HepG2 (cell line): ENCODE measurements around the gene SPSB2. TPM values are rescaled to one million over a fixed set of nuclear protein-coding genes. Genes with fewer than 3 reads are reported as not detected.
A peak's percentile ranks its signal among the peaks of the same experiment; 100 is the strongest.

Experiments
- AKAP8 ChIP-seq: sonication (generic); formaldehyde crosslinking; IDR thresholded peaks from 2 replicates; pipeline ENCODE4 v1.5.1; 2020; ENCODE audit warnings: mild to moderate bottlenecking, missing genetic modification reagents
- BHLHE40 ChIP-seq: IDR thresholded peaks from 2 replicates; pipeline ENCODE4 v1.6.1; 2011; ENCODE audit warnings: low read length, improper control_type of control experiment
- DNMT1 ChIP-seq: sonication (generic); formaldehyde crosslinking; IDR thresholded peaks from 2 replicates; pipeline ENCODE4 v1.5.1; 2020; ENCODE audit warnings: mild to moderate bottlenecking, missing genetic modification reagents
- FOXK1 ChIP-seq: sonication (generic); formaldehyde crosslinking; IDR thresholded peaks from 2 replicates; pipeline ENCODE4 v1.4.0; 2020; ENCODE audit warnings: low read depth, missing genetic modification reagents, borderline replicate concordance
- HMGXB4 ChIP-seq, 2 experiments: sonication (generic) in 1 of 2; formaldehyde crosslinking in 1 of 2; IDR thresholded peaks; 2 replicates each; pipeline versions ENCODE4 v1.4.0 to v1.6.1; 2018 to 2020; ENCODE audit warnings: missing genetic modification reagents in 2 of 2, borderline replicate concordance in 1 of 2, low read depth in 1 of 2, mild to moderate bottlenecking in 1 of 2, missing biosample characterization in 1 of 2
- KAT8 ChIP-seq: IDR thresholded peaks from 2 replicates; pipeline ENCODE4 v1.6.1; 2016; ENCODE audit warnings: missing genetic modification reagents, missing compliant biosample characterization
- NFE2 ChIP-seq: sonication (generic); formaldehyde crosslinking; IDR thresholded peaks from 2 replicates; pipeline ENCODE4 v1.4.0; 2020; ENCODE audit warnings: missing genetic modification reagents
- PAF1 ChIP-seq: IDR thresholded peaks from 2 replicates; pipeline ENCODE4 v1.6.1; 2016; ENCODE audit warnings: missing genetic modification reagents, missing compliant biosample characterization
- PCBP1 ChIP-seq: fragments of 200-400 bp; formaldehyde crosslinking; IDR thresholded peaks from 2 replicates; pipeline ENCODE4 v1.6.1; 2017; ENCODE audit warnings: mild to moderate bottlenecking, low read depth, low read length, borderline replicate concordance
- PHF20 ChIP-seq: sonication (generic); formaldehyde crosslinking; IDR thresholded peaks from 2 replicates; pipeline ENCODE4 v1.5.0; 2020; ENCODE audit warnings: mild to moderate bottlenecking, missing genetic modification reagents
- POLR2AphosphoS2 ChIP-seq: IDR thresholded peaks from 2 replicates; pipeline ENCODE4 v1.6.1; 2011; ENCODE audit warnings: low read depth, low read length, improper control_type of control experiment
- RAD21 ChIP-seq: fragments of 450-650 bp; formaldehyde crosslinking; IDR thresholded peaks from 2 replicates; pipeline ENCODE4 v1.5.0; 2020; ENCODE audit warnings: mild to moderate bottlenecking
- REL ChIP-seq: sonication (generic); formaldehyde crosslinking; conservative IDR thresholded peaks from 2 replicates; pipeline ENCODE4 v1.8.0; 2022; ENCODE audit warnings: mild to moderate bottlenecking, missing genetic modification reagents, moderate library complexity
- SAFB2 ChIP-seq: sonication (generic); formaldehyde crosslinking; IDR thresholded peaks from 2 replicates; pipeline ENCODE4 v1.5.1; 2020; ENCODE audit warnings: missing genetic modification reagents, low read depth, mild to moderate bottlenecking, borderline replicate concordance
- TEAD3 ChIP-seq: optimal IDR thresholded peaks from 2 replicates; pipeline ENCODE3; 2016; ENCODE audit warnings: borderline replicate concordance
- ZMAT5 ChIP-seq: sonication (generic); formaldehyde crosslinking; IDR thresholded peaks from 2 replicates; pipeline ENCODE4 v1.5.0; 2020; ENCODE audit warnings: mild to moderate bottlenecking, low read depth, missing genetic modification reagents, borderline replicate concordance
- ZNF350 ChIP-seq: sonication (generic); formaldehyde crosslinking; IDR thresholded peaks from 2 replicates; pipeline ENCODE4 v1.4.0; 2020; ENCODE audit warnings: mild to moderate bottlenecking, low read depth, missing genetic modification reagents, borderline replicate concordance
- ZNF501 ChIP-seq: sonication (generic); formaldehyde crosslinking; IDR thresholded peaks from 2 replicates; pipeline ENCODE4 v1.5.1; 2020; ENCODE audit warnings: mild to moderate bottlenecking, moderate library complexity, missing genetic modification reagents
- ZNF652 ChIP-seq: IDR thresholded peaks from 2 replicates; pipeline ENCODE4 v1.6.1; 2016; ENCODE audit warnings: low read depth, borderline replicate concordance
- ZNF703 ChIP-seq: sonication (generic); formaldehyde crosslinking; IDR thresholded peaks from 2 replicates; pipeline ENCODE4 v1.5.1; 2020; ENCODE audit warnings: missing genetic modification reagents, mild to moderate bottlenecking, moderate library complexity, borderline replicate concordance
- ZNF772 ChIP-seq: sonication (generic); formaldehyde crosslinking; IDR thresholded peaks from 2 replicates; pipeline ENCODE4 v1.5.0; 2020; ENCODE audit warnings: mild to moderate bottlenecking, missing genetic modification reagents
- ZNF792 ChIP-seq: IDR thresholded peaks from 2 replicates; pipeline ENCODE4 v1.6.1; 2016
- polyA plus RNA-seq, 8 experiments: library from polyadenylated mRNA; depleted of rRNA in 3 of 8; stranded (reverse) in 7 of 8; unstranded in 1 of 8; fragments of >200 nt; fragmentation: Illumina TruSeq in 4 of 8; extraction: Trizol in 4 of 8; gene quantifications; 2 replicates each; pipeline versions ENCODE4 v1.2.1 to v1.2.3, GENCODE V29; 2011 to 2016; ENCODE audit warnings: low read depth in 4 of 8, missing spikeins in 1 of 8, mixed read lengths in 1 of 8; ENCODE audit not compliant: insufficient read depth in 1 of 8
- total RNA-seq, 5 experiments: library from RNA; depleted of rRNA; stranded (reverse); fragments of >200 nt; fragmentation: Illumina TruSeq; extraction: Trizol; gene quantifications; 2 replicates each; pipeline ENCODE4 v1.2.3, GENCODE V29; 2016; ENCODE audit warnings: low read depth in 1 of 5

SPSB2 gene
- total and polyA plus RNA-seq, 2 of the 13 experiments (the other 11 are each of a cell fraction or from before 2014, with no cell fraction given), result 2.0 to 6.2 TPM

- peak; percentile 46; the same call in 1 of the 2 replicates for TF ChIP-seq SAFB2
- 0 out of 2 replicates have a peak, but pooled peaks have one; percentile 70 for TF ChIP-seq ZNF772
- 0 out of 2 replicates have a peak, but pooled peaks have one; percentile 11 for TF ChIP-seq BHLHE40
- no peak for TF ChIP-seq NFE2
- no peak for TF ChIP-seq ZNF652
- TF ChIP-seq ZNF501 (CRISPR knock-in tag), result 0 out of 2 replicates have a peak, but pooled peaks have one; percentile 15
- TF ChIP-seq AKAP8 (CRISPR knock-in tag), result peak; percentile 89
- peak; percentile 50; the same call in 1 of the 2 replicates for TF ChIP-seq ZNF350 (CRISPR knock-in tag)
- 0 out of 2 replicates have a peak, but pooled peaks have one; percentile 28 for TF ChIP-seq KAT8
- TF ChIP-seq FOXK1 (CRISPR knock-in tag), result peak; percentile 19; the same call in 1 of the 2 replicates
- peak; percentile 85 for TF ChIP-seq RAD21
- TF ChIP-seq HMGXB4 (CRISPR knock-in tag; IDR thresholded peaks at IDR 0.05; ENCODE audit: borderline replicate concordance in 1 of 2, low read depth in 1 of 2), result peak; percentile 28 to 56; a peak in 2 of 4 replicates
- peak; percentile 85 for TF ChIP-seq TEAD3 (CRISPR knock-in tag)
- peak; percentile 58; the same call in 1 of the 2 replicates for TF ChIP-seq PAF1
- no peak for TF ChIP-seq ZNF703 (CRISPR knock-in tag)
- 0 out of 2 replicates have a peak, but pooled peaks have one; percentile 29 for TF ChIP-seq REL (CRISPR knock-in tag)
- TF ChIP-seq ZMAT5 (CRISPR knock-in tag), result no peak
- TF ChIP-seq DNMT1 (CRISPR knock-in tag), result peak; percentile 39; the same call in 1 of the 2 replicates
- TF ChIP-seq ZNF792 (CRISPR knock-in tag), result 0 out of 2 replicates have a peak, but pooled peaks have one; percentile 22
- no peak for TF ChIP-seq POLR2AphosphoS2
- TF ChIP-seq PCBP1, result 0 out of 2 replicates have a peak, but pooled peaks have one; percentile 17
- peak; percentile 53; the same call in 1 of the 2 replicates for TF ChIP-seq PHF20
These were observed 47.5 kb downstream of the SPSB2 start (continued) for GRCh38 chr12:6825398-6826124.
